ENCODE measurements around the gene NBPF12.
"Not testable (repeated sequence)": the region's sequence is repeated elsewhere in the genome, so short reads cannot be mapped to it uniquely, and the experiment has no call there.

NBPF12 gene

DNA sequence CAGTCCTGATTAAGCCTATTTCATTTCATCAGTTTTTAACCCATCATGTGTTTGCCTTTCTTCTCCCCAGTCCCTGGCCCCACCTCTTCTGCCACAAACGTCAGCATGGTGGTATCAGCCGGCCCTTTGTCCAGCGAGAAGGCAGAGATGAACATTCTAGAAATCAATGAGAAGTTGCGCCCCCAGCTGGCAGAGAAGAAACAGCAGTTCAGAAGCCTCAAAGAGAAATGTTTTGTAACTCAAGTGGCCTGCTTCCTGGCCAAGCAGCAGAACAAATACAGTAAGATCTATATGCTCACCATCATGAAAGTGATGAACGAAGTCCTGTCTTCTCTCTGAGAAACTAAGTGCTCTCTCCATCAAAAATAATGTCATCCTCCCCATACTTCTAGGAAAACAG is 34.6 kb downstream of the NBPF12 start:
- DNase-seq (ENCODE audit: low read depth, low spot score): not testable (repeated sequence)

DNA sequence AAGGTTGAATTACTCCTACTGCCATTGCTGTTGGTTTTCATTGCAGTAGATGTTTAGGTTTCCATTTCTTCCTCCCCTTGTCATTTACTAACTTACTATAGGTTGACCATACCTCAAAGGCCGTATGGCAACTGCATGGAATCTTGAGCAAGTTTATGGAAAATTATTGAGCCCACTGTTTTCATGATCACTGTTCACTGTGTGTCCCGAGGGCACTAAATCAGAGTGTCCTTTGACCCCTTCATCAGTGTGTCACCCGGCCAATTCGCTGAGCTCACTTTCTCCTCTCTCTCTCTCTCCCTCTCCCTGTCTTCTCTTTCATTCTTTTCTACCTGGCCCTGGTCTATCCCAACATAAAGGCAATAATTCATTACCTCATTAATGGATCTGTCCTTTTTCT is 47.7 kb downstream of the NBPF12 start:
- DNase-seq (ENCODE audit: low read depth, low spot score): not testable (repeated sequence)

DNA sequence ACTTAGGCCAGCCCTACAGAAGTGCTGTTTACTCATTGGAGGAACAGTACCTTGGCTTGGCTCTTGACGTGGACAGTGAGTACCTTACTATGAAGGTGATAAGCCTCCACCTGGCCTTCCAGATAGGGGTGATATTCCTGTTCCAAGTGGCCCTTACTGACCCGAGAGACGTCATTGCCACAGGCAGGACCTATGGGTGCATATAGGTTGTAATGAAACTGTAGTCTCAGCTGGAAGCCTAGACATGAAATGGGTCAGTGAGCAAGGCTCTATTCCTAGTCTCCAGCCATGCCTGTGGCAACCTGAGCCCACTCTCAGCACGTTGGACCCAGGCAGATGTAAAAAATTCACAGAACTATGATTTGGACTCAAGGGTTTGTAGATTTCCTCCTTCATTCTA is 48.3 kb downstream of the NBPF12 start:
- DNase-seq (ENCODE audit: low read depth, low spot score): not testable (repeated sequence)

- not testable (repeated sequence) for DNase-seq (ENCODE audit: low read depth, low spot score)
Measured at GRCh38 chr1:146987502-146987901, 49.4 kb downstream of the NBPF12 start.

DNA sequence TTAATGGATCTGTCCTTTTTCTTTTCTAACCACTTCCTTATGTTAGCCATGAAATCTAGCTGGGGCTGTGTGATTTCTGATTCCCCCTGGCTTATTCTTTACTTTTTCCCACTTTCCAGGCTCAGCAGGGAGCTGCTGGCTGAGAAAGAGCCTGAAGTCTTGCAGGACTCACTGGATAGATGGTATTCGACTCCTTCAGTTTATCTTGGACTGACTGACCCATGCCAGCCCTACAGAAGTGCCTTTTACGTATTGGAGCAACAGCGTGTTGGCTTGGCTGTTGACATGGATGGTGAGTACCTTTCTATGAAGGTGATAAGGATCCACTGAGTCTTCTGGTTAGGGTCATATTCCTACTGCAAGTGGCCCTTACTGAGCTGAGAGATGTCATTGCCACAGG is 51.3 kb downstream of the NBPF12 start:
- not testable (repeated sequence) for DNase-seq (ENCODE audit: low read depth, low spot score)

DNA sequence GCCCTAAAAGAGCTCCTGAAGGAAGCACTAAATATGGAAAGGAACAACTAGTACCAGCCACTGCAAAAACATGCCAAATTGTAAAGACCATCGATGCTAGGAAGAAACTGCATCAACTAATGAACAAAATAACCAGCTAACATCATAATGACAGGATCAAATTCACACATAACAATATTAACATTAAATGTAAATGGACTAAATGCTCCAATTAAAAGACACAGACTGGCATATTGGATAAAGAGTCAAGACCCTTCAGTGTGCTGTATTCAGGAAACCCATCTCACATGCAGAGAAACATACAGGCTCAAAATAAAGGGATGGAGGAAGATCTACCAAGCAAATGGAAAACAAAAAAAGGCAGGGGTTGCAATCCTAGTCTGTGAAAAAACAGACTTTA is 70.4 kb downstream of the NBPF12 start:
- DNase-seq (ENCODE audit: low read depth, low spot score): not testable (repeated sequence)

DNA sequence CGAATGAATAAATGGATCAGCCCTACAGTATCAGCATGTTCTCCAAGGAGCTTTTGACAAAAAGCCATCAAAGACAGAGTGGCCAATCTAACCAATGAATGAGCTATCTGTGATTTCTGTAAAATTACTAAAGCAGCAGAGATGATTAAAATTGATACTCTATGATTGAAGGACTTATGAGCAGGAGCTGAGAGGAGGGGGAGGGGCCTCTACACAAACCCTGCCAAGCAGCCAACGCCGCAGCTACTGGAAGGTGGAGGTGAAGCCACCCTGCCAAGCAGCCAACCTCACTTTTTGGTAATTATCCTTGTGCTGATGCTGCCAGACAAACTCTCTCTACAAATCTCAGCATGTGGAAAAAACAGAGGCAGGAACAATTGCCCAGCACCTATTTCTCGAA is 88.9 kb downstream of the NBPF12 start:
- not testable (repeated sequence) for DNase-seq (ENCODE audit: low read depth, low spot score)

- not testable (repeated sequence) for DNase-seq (ENCODE audit: low read depth, low spot score)
Measured at GRCh38 chr1:147030066-147030653, 92.0 kb downstream of the NBPF12 start.

- no peak for DNase-seq (ENCODE audit: low read depth, low spot score)
Measured at GRCh38 chr1:147039916-147040315, 101.8 kb downstream of the NBPF12 start.

- DNase-seq (ENCODE audit: low read depth, low spot score): not testable (repeated sequence)
Measured at GRCh38 chr1:147042891-147043290, 104.8 kb downstream of the NBPF12 start.

- not testable (repeated sequence) for DNase-seq (ENCODE audit: low read depth, low spot score)
Measured at GRCh38 chr1:147044511-147044910, 106.4 kb downstream of the NBPF12 start.
